SK-N-SH treated with all-trans-retinoic acid at 6 μM for 48 hours (cell line): ENCODE data around the gene ARHGEF16.

ENCODE experiments used
- ATAC-seq: fragments of 200-7000 bp; cut with Tn5 transposase; 3 replicates; pipeline ENCODE4 v1.9.1; 2020; ENCODE audit warnings: mild to moderate bottlenecking, moderate library complexity
- ARNTL ChIP-seq: fragments of 450-650 bp; formaldehyde crosslinking; IDR thresholded peaks from 2 replicates; pipeline ENCODE4 v1.5.0; 2020; ENCODE audit warnings: low read depth, mild to moderate bottlenecking, moderate library complexity, borderline replicate concordance
- CSDC2 ChIP-seq: fragments of 250-450 bp; sonication (Bioruptor Pico); IDR thresholded peaks from 2 replicates; pipeline ENCODE4 v1.5.0; 2020; ENCODE audit warnings: mild to moderate bottlenecking, moderate library complexity
- ESRRG ChIP-seq: fragments of 250-450 bp; sonication (Bioruptor Pico); IDR thresholded peaks from 2 replicates; pipeline ENCODE4 v1.6.1; 2021; ENCODE audit warnings: mild to moderate bottlenecking
- GLIS3 ChIP-seq: fragments of 250-450 bp; sonication (Bioruptor Pico); IDR thresholded peaks from 2 replicates; pipeline ENCODE4 v1.5.0; 2020; ENCODE audit warnings: mild to moderate bottlenecking, moderate library complexity
- ISL1 ChIP-seq: fragments of 250-450 bp; sonication (Bioruptor Pico); IDR thresholded peaks from 2 replicates; pipeline ENCODE4 v2.1.2; 2022; ENCODE audit warnings: mild to moderate bottlenecking, moderate library complexity
- OSR1 ChIP-seq: fragments of 250-450 bp; sonication (Bioruptor Pico); IDR thresholded peaks from 2 replicates; pipeline ENCODE4 v1.8.0; 2022; ENCODE audit warnings: moderate library complexity, mild to moderate bottlenecking, inconsistent platforms
- RARB ChIP-seq: fragments of 250-450 bp; sonication (Bioruptor Pico); IDR thresholded peaks from 2 replicates; pipeline ENCODE4 v1.8.0; 2021; ENCODE audit warnings: mild to moderate bottlenecking, moderate library complexity
- SNAI2 ChIP-seq: fragments of 250-450 bp; sonication (Bioruptor Pico); IDR thresholded peaks from 2 replicates; pipeline ENCODE4 v1.5.0; 2020; ENCODE audit warnings: mild to moderate bottlenecking, moderate library complexity
- TCF4 ChIP-seq: fragments of 250-450 bp; sonication (Bioruptor Pico); IDR thresholded peaks from 2 replicates; pipeline ENCODE4 v1.8.0; 2021; ENCODE audit warnings: mild to moderate bottlenecking, moderate library complexity, borderline replicate concordance
- TOX ChIP-seq: fragments of 250-450 bp; sonication (Bioruptor Pico); IDR thresholded peaks from 2 replicates; pipeline ENCODE4 v1.8.0; 2021; ENCODE audit warnings: mild to moderate bottlenecking, moderate library complexity, borderline replicate concordance
- ZFP3 ChIP-seq: fragments of 250-450 bp; sonication (Bioruptor Pico); IDR thresholded peaks from 2 replicates; pipeline ENCODE4 v1.5.0; 2020; ENCODE audit warnings: mild to moderate bottlenecking, moderate library complexity
- ZFP30 ChIP-seq: fragments of 450-650 bp; formaldehyde crosslinking; IDR thresholded peaks from 2 replicates; pipeline ENCODE4 v1.5.0; 2022; ENCODE audit warnings: mild to moderate bottlenecking, moderate library complexity
- ZNF565 ChIP-seq: fragments of 450-650 bp; formaldehyde crosslinking; conservative IDR thresholded peaks from 2 replicates; pipeline ENCODE4 v1.5.0; 2020; ENCODE audit warnings: low read depth, mild to moderate bottlenecking, moderate library complexity
- ZNF8 ChIP-seq: fragments of 450-650 bp; formaldehyde crosslinking; IDR thresholded peaks from 2 replicates; pipeline ENCODE4 v1.5.0; 2020; ENCODE audit warnings: mild to moderate bottlenecking, moderate library complexity
- TF ChIP-seq, protein P1 (sequence below): fragments of 250-450 bp; sonication (Bioruptor Pico); IDR thresholded peaks from 2 replicates; pipeline ENCODE4 v1.5.0; 2020; ENCODE audit warnings: mild to moderate bottlenecking, moderate library complexity
- TF ChIP-seq, protein P2 (sequence below): fragments of 250-450 bp; sonication (Bioruptor Pico); IDR thresholded peaks from 2 replicates; pipeline ENCODE4 v1.8.0; 2020; ENCODE audit warnings: mild to moderate bottlenecking, moderate library complexity, borderline replicate concordance
- TF ChIP-seq, protein P3 (sequence below): fragments of 250-450 bp; sonication (Bioruptor Pico); IDR thresholded peaks from 2 replicates; pipeline ENCODE4 v1.5.1; 2020; ENCODE audit warnings: low read depth, mild to moderate bottlenecking, moderate library complexity
- TF ChIP-seq, protein P4 (sequence below): fragments of 250-450 bp; sonication (Bioruptor Pico); IDR thresholded peaks from 2 replicates; pipeline ENCODE4 v1.5.1; 2021; ENCODE audit warnings: mild to moderate bottlenecking, moderate library complexity
- TF ChIP-seq, protein P5 (sequence below): fragments of 250-450 bp; sonication (Bioruptor Pico); IDR thresholded peaks from 2 replicates; pipeline ENCODE4 v1.8.0; 2021; ENCODE audit warnings: low read depth, mild to moderate bottlenecking, moderate library complexity, borderline replicate concordance

Gene ARHGEF16

DNA sequence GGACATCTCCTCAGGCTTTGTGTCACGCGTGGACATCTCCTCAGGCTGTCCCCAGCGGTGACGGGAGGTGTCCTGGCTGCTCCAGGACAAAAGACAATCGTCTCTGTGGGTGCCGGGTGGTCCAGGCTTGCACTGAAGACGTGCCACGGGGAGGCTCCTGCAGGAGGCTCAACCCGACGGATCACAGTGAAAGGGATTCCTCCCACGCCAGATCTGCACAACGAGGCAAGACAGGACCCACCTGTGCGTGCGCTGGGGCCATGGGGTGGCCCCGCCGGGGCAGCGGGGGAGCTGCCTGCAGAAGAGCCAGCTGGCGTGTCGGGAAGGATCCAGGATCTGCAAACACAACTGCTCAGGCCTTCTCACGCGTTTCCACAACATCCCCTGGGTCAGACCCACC is 18.8 kb upstream of the ARHGEF16 start:
- TF ChIP-seq, protein P1, sequence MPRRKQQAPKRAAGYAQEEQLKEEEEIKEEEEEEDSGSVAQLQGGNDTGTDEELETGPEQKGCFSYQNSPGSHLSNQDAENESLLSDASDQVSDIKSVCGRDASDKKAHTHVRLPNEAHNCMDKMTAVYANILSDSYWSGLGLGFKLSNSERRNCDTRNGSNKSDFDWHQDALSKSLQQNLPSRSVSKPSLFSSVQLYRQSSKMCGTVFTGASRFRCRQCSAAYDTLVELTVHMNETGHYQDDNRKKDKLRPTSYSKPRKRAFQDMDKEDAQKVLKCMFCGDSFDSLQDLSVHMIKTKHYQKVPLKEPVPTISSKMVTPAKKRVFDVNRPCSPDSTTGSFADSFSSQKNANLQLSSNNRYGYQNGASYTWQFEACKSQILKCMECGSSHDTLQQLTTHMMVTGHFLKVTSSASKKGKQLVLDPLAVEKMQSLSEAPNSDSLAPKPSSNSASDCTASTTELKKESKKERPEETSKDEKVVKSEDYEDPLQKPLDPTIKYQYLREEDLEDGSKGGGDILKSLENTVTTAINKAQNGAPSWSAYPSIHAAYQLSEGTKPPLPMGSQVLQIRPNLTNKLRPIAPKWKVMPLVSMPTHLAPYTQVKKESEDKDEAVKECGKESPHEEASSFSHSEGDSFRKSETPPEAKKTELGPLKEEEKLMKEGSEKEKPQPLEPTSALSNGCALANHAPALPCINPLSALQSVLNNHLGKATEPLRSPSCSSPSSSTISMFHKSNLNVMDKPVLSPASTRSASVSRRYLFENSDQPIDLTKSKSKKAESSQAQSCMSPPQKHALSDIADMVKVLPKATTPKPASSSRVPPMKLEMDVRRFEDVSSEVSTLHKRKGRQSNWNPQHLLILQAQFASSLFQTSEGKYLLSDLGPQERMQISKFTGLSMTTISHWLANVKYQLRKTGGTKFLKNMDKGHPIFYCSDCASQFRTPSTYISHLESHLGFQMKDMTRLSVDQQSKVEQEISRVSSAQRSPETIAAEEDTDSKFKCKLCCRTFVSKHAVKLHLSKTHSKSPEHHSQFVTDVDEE (CRISPR knock-in tag) = no peak
- TF ChIP-seq TCF4 (CRISPR knock-in tag) (no peak), ARNTL (CRISPR knock-in tag) (no peak), SNAI2 (CRISPR knock-in tag) (no peak), RARB (CRISPR knock-in tag) (no peak), TOX (CRISPR knock-in tag) (no peak), OSR1 (CRISPR knock-in tag) (no peak), ZFP3 (CRISPR knock-in tag) (no peak)
- TF ChIP-seq, protein P2, sequence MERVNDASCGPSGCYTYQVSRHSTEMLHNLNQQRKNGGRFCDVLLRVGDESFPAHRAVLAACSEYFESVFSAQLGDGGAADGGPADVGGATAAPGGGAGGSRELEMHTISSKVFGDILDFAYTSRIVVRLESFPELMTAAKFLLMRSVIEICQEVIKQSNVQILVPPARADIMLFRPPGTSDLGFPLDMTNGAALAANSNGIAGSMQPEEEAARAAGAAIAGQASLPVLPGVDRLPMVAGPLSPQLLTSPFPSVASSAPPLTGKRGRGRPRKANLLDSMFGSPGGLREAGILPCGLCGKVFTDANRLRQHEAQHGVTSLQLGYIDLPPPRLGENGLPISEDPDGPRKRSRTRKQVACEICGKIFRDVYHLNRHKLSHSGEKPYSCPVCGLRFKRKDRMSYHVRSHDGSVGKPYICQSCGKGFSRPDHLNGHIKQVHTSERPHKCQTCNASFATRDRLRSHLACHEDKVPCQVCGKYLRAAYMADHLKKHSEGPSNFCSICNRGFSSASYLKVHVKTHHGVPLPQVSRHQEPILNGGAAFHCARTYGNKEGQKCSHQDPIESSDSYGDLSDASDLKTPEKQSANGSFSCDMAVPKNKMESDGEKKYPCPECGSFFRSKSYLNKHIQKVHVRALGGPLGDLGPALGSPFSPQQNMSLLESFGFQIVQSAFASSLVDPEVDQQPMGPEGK = no peak
- no peak for ATAC-seq

DNA sequence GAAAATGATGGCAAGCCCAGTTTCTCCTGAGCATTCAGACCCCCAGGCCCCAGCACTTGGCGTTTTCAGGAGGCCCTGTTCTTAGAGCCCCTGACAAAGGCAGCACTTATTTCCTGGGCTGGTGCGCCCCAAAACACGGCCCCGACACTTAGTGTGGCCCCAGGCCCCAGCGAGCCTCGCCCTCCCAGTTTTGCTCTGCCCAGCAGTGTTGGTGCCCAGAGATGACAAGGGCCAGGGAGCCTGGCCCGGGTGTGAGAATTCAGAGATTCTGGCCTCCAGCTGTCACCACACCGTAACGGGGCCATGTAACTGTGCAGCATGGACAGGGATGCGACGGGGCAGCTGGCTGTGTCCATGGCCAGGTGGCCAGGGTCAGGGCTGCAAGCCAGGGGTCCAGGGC is 18.0 kb upstream of the ARHGEF16 start:
- TF ChIP-seq OSR1 (CRISPR knock-in tag) = no peak
- TF ChIP-seq ESRRG = no peak
- no peak for TF ChIP-seq GLIS3 (CRISPR knock-in tag)
- no peak for TF ChIP-seq TCF4 (CRISPR knock-in tag)
- no peak for TF ChIP-seq RARB (CRISPR knock-in tag)
- TF ChIP-seq ZNF565 (CRISPR knock-in tag) = no peak
- TF ChIP-seq, protein P1 (CRISPR knock-in tag) = no peak
- TF ChIP-seq ISL1 (CRISPR knock-in tag) = no peak
- no peak for TF ChIP-seq ZFP30
- TF ChIP-seq ZNF8 (CRISPR knock-in tag) = no peak
- TF ChIP-seq, protein P3, sequence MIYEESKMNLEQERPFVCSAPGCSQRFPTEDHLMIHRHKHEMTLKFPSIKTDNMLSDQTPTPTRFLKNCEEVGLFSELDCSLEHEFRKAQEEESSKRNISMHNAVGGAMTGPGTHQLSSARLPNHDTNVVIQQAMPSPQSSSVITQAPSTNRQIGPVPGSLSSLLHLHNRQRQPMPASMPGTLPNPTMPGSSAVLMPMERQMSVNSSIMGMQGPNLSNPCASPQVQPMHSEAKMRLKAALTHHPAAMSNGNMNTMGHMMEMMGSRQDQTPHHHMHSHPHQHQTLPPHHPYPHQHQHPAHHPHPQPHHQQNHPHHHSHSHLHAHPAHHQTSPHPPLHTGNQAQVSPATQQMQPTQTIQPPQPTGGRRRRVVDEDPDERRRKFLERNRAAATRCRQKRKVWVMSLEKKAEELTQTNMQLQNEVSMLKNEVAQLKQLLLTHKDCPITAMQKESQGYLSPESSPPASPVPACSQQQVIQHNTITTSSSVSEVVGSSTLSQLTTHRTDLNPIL = no peak
- TF ChIP-seq, protein P4, sequence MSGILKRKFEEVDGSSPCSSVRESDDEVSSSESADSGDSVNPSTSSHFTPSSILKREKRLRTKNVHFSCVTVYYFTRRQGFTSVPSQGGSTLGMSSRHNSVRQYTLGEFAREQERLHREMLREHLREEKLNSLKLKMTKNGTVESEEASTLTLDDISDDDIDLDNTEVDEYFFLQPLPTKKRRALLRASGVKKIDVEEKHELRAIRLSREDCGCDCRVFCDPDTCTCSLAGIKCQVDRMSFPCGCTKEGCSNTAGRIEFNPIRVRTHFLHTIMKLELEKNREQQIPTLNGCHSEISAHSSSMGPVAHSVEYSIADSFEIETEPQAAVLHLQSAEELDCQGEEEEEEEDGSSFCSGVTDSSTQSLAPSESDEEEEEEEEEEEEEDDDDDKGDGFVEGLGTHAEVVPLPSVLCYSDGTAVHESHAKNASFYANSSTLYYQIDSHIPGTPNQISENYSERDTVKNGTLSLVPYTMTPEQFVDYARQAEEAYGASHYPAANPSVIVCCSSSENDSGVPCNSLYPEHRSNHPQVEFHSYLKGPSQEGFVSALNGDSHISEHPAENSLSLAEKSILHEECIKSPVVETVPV (CRISPR knock-in tag) = no peak
- TF ChIP-seq ZFP3 (CRISPR knock-in tag) = no peak
- TF ChIP-seq, protein P5, sequence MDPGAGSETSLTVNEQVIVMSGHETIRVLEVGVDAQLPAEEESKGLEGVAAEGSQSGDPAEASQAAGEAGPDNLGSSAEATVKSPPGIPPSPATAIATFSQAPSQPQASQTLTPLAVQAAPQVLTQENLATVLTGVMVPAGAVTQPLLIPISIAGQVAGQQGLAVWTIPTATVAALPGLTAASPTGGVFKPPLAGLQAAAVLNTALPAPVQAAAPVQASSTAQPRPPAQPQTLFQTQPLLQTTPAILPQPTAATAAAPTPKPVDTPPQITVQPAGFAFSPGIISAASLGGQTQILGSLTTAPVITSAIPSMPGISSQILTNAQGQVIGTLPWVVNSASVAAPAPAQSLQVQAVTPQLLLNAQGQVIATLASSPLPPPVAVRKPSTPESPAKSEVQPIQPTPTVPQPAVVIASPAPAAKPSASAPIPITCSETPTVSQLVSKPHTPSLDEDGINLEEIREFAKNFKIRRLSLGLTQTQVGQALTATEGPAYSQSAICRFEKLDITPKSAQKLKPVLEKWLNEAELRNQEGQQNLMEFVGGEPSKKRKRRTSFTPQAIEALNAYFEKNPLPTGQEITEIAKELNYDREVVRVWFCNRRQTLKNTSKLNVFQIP (CRISPR knock-in tag) = no peak
- ATAC-seq = no peak

DNA sequence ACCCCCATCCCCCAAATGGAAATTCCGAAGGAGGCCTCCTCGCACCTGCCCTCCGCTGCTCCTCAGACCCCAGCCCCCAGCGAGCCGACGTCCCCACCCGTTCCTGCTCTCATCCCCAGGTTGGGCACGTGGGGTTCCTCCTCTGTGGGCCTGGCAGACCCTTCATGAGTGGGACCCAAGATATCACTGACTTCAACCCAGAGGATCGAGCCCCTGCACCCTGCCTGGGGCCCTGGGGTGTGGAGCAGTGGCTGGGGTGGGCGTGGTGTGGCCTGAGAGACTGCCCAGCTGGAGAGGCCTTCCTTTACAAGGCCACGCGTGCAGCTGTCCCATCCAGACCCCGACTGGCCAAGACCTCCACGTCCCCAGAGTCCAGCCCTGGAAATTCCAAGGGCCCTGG is 17.6 kb upstream of the ARHGEF16 start:
- TF ChIP-seq ZNF8 (CRISPR knock-in tag) = no peak
- no peak for TF ChIP-seq TOX (CRISPR knock-in tag)
- no peak for TF ChIP-seq ISL1 (CRISPR knock-in tag)
- TF ChIP-seq CSDC2 = no peak
- TF ChIP-seq, protein P4 (CRISPR knock-in tag) = no peak
- TF ChIP-seq, all 23 proteins: peak for 0
- ATAC-seq = no peak
